ENCODE measurements around the gene RFC4.

The RFC4 gene

DNA sequence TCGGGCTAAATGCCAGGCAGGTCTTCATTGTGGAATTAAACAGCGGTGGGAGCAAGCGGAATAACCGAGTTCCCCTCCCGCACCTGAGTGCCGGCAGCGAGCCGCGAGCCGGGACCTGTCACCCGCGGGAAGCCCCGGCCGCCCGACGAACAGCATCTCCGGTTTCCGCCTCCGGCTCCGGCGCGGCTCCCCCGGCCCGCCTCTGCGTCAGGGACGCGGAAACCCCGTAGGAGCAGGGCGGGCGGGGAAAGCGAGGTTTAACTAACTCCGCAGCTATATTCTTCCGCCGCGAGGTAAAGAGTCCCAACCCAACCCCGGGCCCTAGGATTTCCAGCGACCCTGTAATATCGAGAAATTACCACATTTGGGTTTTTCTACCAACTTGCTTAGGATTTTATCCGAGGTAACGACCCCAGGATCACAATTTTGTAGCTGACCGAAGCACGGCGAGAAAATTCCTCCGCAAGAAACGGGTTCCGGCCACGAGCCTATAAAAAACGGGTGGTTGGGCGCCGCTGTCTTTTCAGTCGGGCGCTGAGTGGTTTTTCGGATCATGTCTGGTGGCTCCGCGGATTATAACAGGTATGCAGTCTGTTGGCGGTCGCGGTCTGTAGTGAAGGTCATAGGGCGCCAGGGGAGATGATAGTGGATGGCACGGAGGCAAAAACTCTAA lies 23.1 kb downstream of the RFC4 start, which contains the start of gene EIF4A2:
EIF4A2 (plus strand) TSS at position 520 of the 673 bp plus-strand sequence; CDS start at position 554, 34 bp downstream.
- Histone ChIP-seq H3K4me1 (ENCODE audit: control insufficient read depth, insufficient read depth, low read length) (peaks cover 2% of the 10 kb centered on the region), H3K9ac (ENCODE audit: low read depth, low read length) (peak within 1 kb of the TSS; percentile 99), H3K36me3 (ENCODE audit: control insufficient read depth, insufficient read depth, low read length) (peaks cover 48% of the 10 kb centered on the region), H3K4me3 (ENCODE audit: low read depth, low read length) (peak within 1 kb of the TSS; percentile 100), H3K9me3 (ENCODE audit: control insufficient read depth, insufficient read depth, low read length) (no peaks in the 10 kb centered on the region), H3K27me3 (ENCODE audit: control insufficient read depth, insufficient read depth, low read length) (no peaks in the 10 kb centered on the region)

DNA sequence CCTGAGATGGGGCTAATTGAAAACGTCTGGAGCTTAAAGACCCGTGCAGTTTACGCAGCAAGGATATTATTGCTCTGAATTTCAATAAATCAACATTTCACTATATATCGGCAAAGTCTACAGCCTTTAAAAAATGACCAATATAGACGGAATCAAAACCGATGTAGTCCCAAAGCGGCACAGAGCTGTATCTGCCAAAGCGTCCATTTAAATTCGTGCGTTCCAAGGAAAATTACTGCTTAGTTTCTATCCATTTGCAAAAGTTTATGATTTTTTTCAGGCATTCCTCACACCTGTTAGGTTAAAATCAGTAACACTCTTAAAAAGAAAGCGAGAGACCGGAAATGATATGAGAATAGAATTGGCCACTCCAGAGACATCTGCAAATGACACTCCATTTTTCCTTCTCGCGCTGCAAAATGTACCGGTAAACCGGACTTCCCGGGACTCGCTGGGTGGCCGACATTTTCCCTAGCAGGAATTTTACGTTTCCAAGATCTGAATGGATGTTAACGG lies 23.7 kb downstream of the RFC4 start:
- no peaks in the 10 kb centered on the region for H3K9me3 ChIP-seq (ENCODE audit: control insufficient read depth, insufficient read depth, low read length)
- peak overlapping the region; percentile 99 for H3K9ac ChIP-seq (ENCODE audit: low read depth, low read length)
- H3K27me3 ChIP-seq (ENCODE audit: control insufficient read depth, insufficient read depth, low read length), result no peaks in the 10 kb centered on the region
- H3K4me3 ChIP-seq (ENCODE audit: low read depth, low read length), result peak overlapping the region; percentile 100
- H3K36me3 ChIP-seq (ENCODE audit: control insufficient read depth, insufficient read depth, low read length), result peaks cover 42% of the 10 kb centered on the region
- peaks cover 2% of the 10 kb centered on the region for H3K4me1 ChIP-seq (ENCODE audit: control insufficient read depth, insufficient read depth, low read length)

DNA sequence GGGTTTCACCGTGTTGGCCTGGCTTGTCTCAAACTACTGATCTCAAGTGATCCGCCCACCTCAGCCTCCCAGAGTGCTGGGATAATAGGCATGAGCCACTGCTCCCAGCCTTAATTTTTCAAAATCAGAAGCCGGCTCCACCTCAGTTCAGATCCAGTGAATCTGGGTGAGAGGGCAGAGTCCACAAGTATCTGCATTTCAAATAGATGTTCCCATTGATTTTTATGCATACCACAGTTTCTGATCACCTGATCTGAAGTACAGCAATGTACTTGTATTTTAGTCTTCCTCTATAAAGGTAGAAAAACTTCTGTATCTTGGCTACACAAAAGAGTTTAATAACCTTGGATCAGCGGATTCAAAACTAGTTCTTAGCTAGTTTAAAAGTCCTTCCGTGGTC lies 27.1 kb downstream of the RFC4 start:
- peaks cover 8% of the 10 kb centered on the region for H3K36me3 ChIP-seq (ENCODE audit: control insufficient read depth, insufficient read depth, low read length)
- no peaks in the 10 kb centered on the region for H3K27me3 ChIP-seq (ENCODE audit: control insufficient read depth, insufficient read depth, low read length)
- H3K9ac ChIP-seq (ENCODE audit: low read depth, low read length), result no peak overlapping the region
- no peak overlapping the region for H3K4me3 ChIP-seq (ENCODE audit: low read depth, low read length)
- peaks cover 9% of the 10 kb centered on the region for H3K4me1 ChIP-seq (ENCODE audit: control insufficient read depth, insufficient read depth, low read length)
- H3K9me3 ChIP-seq (ENCODE audit: control insufficient read depth, insufficient read depth, low read length), result no peaks in the 10 kb centered on the region

DNA sequence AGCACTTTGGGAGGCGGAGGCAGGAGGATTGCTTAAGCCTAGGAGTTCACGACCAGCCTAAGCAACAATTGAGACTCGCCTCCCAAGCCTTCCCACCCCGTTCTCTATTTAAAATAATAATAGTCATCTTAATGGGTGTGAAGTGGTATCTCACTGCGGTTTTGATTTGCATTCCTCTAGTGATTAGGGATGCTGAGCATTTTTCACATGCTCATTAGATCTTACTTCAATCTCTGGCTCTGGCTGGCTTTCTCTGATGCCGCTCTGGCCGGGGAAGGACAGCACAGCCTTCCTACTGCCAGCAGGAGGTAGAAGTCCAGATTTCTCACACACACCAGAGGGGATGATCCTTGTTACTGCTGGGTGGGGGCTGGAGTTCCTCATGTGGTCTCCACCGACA lies 30.3 kb downstream of the RFC4 start:
- peaks cover 2% of the 10 kb centered on the region for H3K27me3 ChIP-seq (ENCODE audit: control insufficient read depth, insufficient read depth, low read length)
- no peak overlapping the region for H3K9ac ChIP-seq (ENCODE audit: low read depth, low read length)

DNA sequence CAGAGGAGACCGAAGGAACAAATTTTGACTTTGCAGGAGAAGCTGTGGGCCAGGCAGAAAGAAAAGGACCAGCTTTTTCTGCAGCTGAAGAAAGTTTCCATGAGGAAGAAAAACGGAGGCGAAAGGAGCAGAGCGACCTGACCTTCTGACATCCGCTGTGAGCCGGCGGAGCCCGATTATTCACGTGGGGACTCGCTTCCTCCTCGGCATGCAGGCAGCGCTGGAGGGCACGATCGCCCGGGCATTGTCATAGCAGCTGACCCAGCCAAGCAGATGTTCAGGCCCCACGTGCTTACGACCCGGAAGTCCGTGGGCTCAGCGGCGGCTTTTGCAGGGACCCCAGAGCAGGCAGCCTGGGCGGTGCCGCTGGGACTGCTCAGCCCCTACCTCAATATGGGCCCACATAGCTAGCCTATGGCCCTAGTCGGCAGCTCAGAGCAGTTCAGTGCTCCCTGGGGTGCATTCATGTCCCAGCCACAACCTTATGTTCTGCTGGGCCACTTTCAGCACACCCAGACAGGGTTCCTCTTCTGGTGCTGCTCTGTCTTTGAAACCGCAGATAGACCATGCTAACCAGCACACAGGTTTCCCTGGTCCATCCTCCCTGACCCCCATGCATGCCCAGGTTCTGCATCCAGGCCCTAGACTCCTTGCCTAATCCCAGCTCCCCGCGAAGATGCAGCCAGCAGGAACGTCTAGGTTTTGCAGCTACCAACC lies 33.4 kb downstream of the RFC4 start:
- Histone ChIP-seq H3K27me3 (ENCODE audit: control insufficient read depth, insufficient read depth, low read length) (peaks cover 2% of the 10 kb centered on the region), H3K36me3 (ENCODE audit: control insufficient read depth, insufficient read depth, low read length) (no peaks in the 10 kb centered on the region), H3K9ac (ENCODE audit: low read depth, low read length) (no peak overlapping the region), H3K4me1 (ENCODE audit: control insufficient read depth, insufficient read depth, low read length) (peaks cover 7% of the 10 kb centered on the region), H3K9me3 (ENCODE audit: control insufficient read depth, insufficient read depth, low read length) (no peaks in the 10 kb centered on the region), H3K4me3 (ENCODE audit: low read depth, low read length) (peak overlapping the region; percentile 23)

More for the DNA sequence above, 30.3 kb downstream of the RFC4 start:
- H3K9me3 ChIP-seq (ENCODE audit: control insufficient read depth, insufficient read depth, low read length), result no peaks in the 10 kb centered on the region
- peak overlapping the region; percentile 8 for H3K4me3 ChIP-seq (ENCODE audit: low read depth, low read length)
- H3K36me3 ChIP-seq (ENCODE audit: control insufficient read depth, insufficient read depth, low read length), result no peaks in the 10 kb centered on the region
- H3K4me1 ChIP-seq (ENCODE audit: control insufficient read depth, insufficient read depth, low read length), result peaks cover 9% of the 10 kb centered on the region

DNA sequence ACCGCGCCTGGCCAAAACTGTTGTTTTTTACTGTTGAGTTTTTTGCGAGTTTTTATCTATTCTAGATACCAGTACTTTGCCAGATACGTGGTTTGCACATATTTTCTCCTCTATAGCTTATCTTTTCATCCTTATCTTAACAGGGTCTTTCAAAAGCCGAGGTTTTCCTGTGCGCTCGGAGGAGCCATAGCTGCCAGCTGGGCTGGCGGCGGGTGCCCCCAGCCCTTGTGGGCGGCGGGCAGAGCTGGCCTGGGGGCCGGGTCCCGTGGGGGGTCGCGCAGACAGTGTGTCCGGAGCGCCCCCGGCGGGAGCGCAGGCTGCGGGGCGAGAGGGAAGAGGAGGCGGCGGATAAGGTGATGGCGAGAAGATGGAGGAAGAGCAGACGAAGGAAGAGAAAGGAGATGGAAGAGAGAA lies 34.0 kb downstream of the RFC4 start:
- no peak overlapping the region for H3K9ac ChIP-seq (ENCODE audit: low read depth, low read length)

DNA sequence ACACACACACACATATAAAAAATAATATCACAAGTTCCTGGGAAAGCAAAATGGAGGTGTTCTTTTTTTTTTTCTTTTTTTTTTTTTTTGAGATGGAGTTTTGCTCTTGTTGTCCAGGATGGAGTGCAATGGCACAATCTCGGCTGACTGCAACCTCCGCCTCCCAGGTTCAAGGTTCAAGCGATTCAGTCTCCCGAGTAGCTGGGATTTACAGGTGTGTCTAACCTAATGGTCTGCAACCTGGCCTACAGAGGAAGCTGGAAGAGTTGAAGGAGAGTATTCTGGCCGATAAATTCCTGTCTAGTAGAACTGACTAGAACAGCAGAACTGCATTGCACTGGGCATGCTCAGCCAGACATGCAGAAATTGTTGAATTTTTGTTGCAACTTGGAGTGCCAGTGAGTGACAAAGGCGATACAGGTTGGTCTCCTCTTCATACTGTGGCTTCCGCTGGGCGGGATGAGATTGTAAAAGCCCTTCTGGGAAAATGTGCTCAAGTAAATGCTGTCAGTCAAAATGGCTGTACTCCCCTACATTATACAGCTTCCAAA lies 45.3 kb downstream of the RFC4 start:
- Histone ChIP-seq H3K27me3 (ENCODE audit: control insufficient read depth, insufficient read depth, low read length) (no peaks in the 10 kb centered on the region), H3K9me3 (ENCODE audit: control insufficient read depth, insufficient read depth, low read length) (no peaks in the 10 kb centered on the region), H3K4me1 (ENCODE audit: control insufficient read depth, insufficient read depth, low read length) (no peaks in the 10 kb centered on the region), H3K4me3 (ENCODE audit: low read depth, low read length) (no peak overlapping the region), H3K9ac (ENCODE audit: low read depth, low read length) (no peak overlapping the region), H3K36me3 (ENCODE audit: control insufficient read depth, insufficient read depth, low read length) (no peaks in the 10 kb centered on the region)

More for the DNA sequence above, 34.0 kb downstream of the RFC4 start:
- Histone ChIP-seq H3K4me1 (ENCODE audit: control insufficient read depth, insufficient read depth, low read length) (peaks cover 7% of the 10 kb centered on the region), H3K9me3 (ENCODE audit: control insufficient read depth, insufficient read depth, low read length) (no peaks in the 10 kb centered on the region), H3K36me3 (ENCODE audit: control insufficient read depth, insufficient read depth, low read length) (no peaks in the 10 kb centered on the region), H3K4me3 (ENCODE audit: low read depth, low read length) (peak overlapping the region; percentile 23), H3K27me3 (ENCODE audit: control insufficient read depth, insufficient read depth, low read length) (peaks cover 2% of the 10 kb centered on the region)

DNA sequence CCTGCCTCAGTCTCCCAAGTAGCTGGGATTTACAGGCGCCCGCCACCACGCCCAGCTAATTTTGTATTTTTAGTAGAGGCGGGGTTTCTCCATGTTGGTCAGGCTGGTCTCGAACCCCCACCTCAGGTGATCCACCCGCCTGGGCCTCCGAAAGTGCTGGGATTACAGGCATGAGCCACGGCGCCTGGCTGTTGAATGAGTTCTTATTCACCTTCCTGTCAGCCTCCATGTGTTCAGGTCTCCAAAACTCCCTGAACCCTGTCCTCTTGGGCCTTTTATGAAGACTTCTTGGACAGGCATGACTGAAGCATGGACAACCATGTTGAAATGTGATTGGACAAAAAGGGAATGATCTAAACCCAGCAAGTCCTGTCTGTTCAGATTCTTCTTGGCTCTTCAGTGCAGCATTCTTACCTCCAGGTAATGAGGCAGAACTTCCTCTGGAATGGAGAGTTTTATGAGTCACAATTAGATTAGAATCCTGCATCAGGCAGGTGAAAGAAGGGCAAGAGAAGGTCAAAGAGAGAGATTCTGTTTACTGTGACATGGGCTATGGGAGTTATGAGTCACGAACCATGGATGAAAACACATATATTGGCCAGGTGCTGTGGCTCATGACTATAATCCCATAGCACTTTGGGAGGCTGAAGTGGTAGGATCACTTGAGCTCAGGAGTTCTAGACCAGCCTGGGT lies 46.0 kb downstream of the RFC4 start:
- no peaks in the 10 kb centered on the region for H3K9me3 ChIP-seq (ENCODE audit: control insufficient read depth, insufficient read depth, low read length)
- no peaks in the 10 kb centered on the region for H3K27me3 ChIP-seq (ENCODE audit: control insufficient read depth, insufficient read depth, low read length)
- no peak overlapping the region for H3K9ac ChIP-seq (ENCODE audit: low read depth, low read length)
- no peak overlapping the region for H3K4me3 ChIP-seq (ENCODE audit: low read depth, low read length)
- H3K36me3 ChIP-seq (ENCODE audit: control insufficient read depth, insufficient read depth, low read length), result no peaks in the 10 kb centered on the region
- no peaks in the 10 kb centered on the region for H3K4me1 ChIP-seq (ENCODE audit: control insufficient read depth, insufficient read depth, low read length)

DNA sequence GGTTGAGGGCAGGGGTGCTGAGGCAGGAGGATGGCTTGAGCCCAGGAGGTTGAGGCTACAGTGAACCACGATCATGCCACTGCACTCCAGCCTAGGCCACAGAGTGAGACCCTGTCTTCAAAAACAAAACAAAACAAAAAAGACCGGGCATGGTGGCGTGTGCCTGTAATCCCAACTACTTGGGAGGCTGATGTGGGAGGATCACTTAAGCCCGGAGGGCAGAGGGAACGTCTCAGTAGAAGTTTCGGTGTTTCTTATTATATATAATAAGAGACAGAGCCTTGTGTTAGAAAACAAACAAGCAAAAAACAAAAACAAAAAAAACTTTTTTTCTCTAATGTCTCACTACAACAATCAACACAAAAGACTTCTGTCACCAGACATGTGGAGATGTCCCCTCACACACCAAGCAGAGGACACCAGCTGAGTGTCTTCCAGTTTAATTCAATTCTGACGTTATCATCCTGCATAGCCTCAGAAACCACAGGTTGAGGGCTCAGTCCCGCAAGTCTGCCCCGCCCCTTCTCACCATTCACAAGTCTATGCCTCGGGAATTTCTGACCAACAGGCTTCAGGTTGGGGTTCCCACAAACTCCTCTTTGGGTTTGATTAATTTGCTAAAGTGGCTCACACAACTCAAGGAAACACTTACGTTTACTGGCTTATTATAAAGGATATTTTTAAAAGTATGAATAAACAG lies 46.9 kb downstream of the RFC4 start:
- H3K9me3 ChIP-seq (ENCODE audit: control insufficient read depth, insufficient read depth, low read length), result no peaks in the 10 kb centered on the region
- H3K4me3 ChIP-seq (ENCODE audit: low read depth, low read length), result no peak overlapping the region
- no peak overlapping the region for H3K9ac ChIP-seq (ENCODE audit: low read depth, low read length)
- no peaks in the 10 kb centered on the region for H3K36me3 ChIP-seq (ENCODE audit: control insufficient read depth, insufficient read depth, low read length)
- no peaks in the 10 kb centered on the region for H3K4me1 ChIP-seq (ENCODE audit: control insufficient read depth, insufficient read depth, low read length)
- H3K27me3 ChIP-seq (ENCODE audit: control insufficient read depth, insufficient read depth, low read length), result no peaks in the 10 kb centered on the region

DNA sequence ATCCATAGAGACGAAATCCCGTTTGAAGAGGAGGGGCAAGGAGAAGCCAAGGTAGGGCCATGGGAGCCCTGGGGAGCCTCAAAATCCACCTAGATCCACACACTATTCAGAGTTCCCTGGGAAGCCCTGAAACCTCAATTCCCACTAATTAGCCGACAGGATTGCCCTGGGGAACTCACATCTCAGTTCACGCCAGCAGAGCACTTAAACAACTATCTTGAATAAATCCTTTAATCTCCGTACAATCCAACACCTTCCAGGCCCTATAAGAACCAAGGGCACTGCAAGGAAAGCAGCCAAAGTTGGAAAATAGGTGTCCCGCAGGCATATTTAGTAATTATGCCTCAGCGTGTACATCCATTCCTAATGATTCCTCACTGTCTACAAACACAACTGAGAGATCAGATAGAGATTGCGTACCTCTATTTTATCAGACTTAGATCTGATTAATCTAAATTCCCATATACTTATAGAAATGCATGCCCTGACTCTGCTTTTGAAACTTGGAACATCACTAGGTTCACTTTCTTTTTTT lies 48.5 kb downstream of the RFC4 start:
- no peak overlapping the region for H3K9ac ChIP-seq (ENCODE audit: low read depth, low read length)
- H3K4me1 ChIP-seq (ENCODE audit: control insufficient read depth, insufficient read depth, low read length), result peaks cover 2% of the 10 kb centered on the region

DNA sequence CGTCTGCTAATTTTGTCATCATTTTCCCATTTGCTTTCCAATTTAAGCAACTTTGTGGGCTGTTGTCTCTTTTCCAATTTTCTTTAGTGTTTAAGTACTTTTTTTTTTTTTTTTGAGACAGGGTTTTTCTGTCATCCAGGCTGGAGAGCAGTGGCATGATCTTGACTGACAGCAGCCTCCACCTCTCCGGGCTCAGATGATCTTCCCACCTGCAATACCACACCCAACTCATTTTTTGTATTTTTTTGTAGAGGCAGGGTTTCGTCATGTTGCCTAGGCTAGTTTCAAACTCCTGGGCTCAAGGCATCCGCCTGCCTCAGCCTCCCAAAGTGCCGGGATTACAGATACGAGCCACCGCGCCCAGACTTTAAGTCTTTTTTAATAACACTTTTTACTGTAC lies 49.1 kb downstream of the RFC4 start:
- Histone ChIP-seq H3K4me3 (ENCODE audit: low read depth, low read length) (no peak overlapping the region), H3K36me3 (ENCODE audit: control insufficient read depth, insufficient read depth, low read length) (no peaks in the 10 kb centered on the region), H3K9me3 (ENCODE audit: control insufficient read depth, insufficient read depth, low read length) (no peaks in the 10 kb centered on the region), H3K4me1 (ENCODE audit: control insufficient read depth, insufficient read depth, low read length) (peaks cover 2% of the 10 kb centered on the region), H3K9ac (ENCODE audit: low read depth, low read length) (no peak overlapping the region), H3K27me3 (ENCODE audit: control insufficient read depth, insufficient read depth, low read length) (no peaks in the 10 kb centered on the region)

More for the DNA sequence above, 48.5 kb downstream of the RFC4 start:
- no peaks in the 10 kb centered on the region for H3K9me3 ChIP-seq (ENCODE audit: control insufficient read depth, insufficient read depth, low read length)
- no peaks in the 10 kb centered on the region for H3K27me3 ChIP-seq (ENCODE audit: control insufficient read depth, insufficient read depth, low read length)
- H3K4me3 ChIP-seq (ENCODE audit: low read depth, low read length), result no peak overlapping the region
- no peaks in the 10 kb centered on the region for H3K36me3 ChIP-seq (ENCODE audit: control insufficient read depth, insufficient read depth, low read length)

Data from iPS-15b (cell line).